Cardiac muscle cell (in vitro differentiated cells and primary cell): ENCODE results near the gene STK11IP. TPM values are rescaled to one million over a fixed set of nuclear protein-coding genes. Genes with fewer than 3 reads are reported as not detected.
A peak's percentile ranks its signal among the peaks of the same experiment; 100 is the strongest.

ENCODE experiments used
- DNase-seq, 2 donors: peaks; one replicate each; pipeline versions ENCODE4 v3.0.0 to v3.0.0-alpha.2; 2010 to 2017; ENCODE audit warnings: low read depth in 1 of 2, low spot score in 1 of 2
- H3K27ac ChIP-seq: fragments of 200-600 bp; sonication (generic); 2 replicates; pipeline ENCODE4 v1.5.1; 2016
- H3K27me3 ChIP-seq: fragments of 200-600 bp; sonication (generic); 2 replicates; pipeline ENCODE4 v1.6.0; 2016; ENCODE audit warnings: control low read depth
- H3K36me3 ChIP-seq: fragments of 200-600 bp; sonication (generic); 2 replicates; pipeline ENCODE4 v1.5.1; 2016; ENCODE audit warnings: control low read depth
- H3K4me1 ChIP-seq: fragments of 200-600 bp; sonication (generic); 2 replicates; pipeline ENCODE4 v1.8.1; 2017; ENCODE audit warnings: low read depth, mild to moderate bottlenecking, mixed run types
- H3K4me3 ChIP-seq: fragments of 200-600 bp; sonication (generic); 2 replicates; pipeline ENCODE4 v1.5.1; 2016; ENCODE audit warnings: mild to moderate bottlenecking
- H3K9me3 ChIP-seq: fragments of 200-600 bp; sonication (generic); 2 replicates; pipeline ENCODE4 v1.5.1; 2017; ENCODE audit warnings: low read depth, mild to moderate bottlenecking, control low read depth
- polyA plus RNA-seq: library from polyadenylated mRNA; unstranded; fragments of >200 nt; fragmentation: Nextera tagmentation; extraction: Ambion mirVana; gene quantifications from 2 replicates; pipeline ENCODE4 v1.2.1, GENCODE V29; 2016
- total RNA-seq: library from RNA; depleted of rRNA; stranded (reverse); fragments of >200 nt; gene quantifications from 2 replicates; pipeline ENCODE4 v1.2.3, GENCODE V29; 2016
- TF ChIP-seq, protein P1 (sequence below): IDR thresholded peaks from 2 replicates; pipeline ENCODE4 v1.5.1; 2012; ENCODE audit warnings: low read depth, mild to moderate bottlenecking, low read length

The STK11IP gene
- total and polyA plus RNA-seq, 2 experiments from 2014 or later, result 22.4 to 24.4 TPM

DNA sequence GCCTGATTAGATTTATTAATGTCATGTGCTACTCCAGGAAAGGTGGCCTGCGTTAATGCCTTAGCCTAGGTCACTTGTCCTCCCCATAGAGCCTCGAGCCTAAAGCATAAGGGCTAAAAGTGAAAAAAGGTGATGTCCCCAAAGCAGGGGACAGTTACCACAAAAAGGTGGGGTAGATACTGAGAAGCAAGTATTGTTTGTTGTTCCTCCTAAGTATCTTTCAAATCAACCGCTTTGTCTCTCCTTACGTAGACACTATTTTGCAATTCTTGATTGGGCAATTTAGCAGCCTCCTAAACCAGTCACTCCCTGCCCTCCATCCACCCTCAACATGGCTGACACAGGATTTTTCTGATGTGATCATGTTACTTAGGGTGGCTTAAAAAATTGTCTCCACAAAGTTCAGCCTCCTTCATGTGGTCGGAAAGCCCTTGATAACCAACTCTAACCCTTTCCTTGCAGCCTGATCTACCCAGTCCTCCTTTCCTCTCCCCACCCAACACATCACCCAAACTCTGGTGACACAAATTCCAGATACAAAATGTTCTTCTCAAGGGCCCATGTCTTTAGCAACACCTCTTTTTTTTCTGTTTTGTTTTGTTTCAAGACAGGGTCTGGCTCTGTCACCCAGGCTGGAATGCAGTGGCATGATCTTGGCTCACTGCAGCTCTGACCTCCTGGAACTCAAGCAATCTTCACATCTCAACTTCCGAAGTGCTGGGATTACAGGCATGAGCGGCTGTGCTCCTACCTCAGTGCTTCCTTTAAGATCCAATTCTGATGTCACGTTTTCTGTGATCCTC, 18.6 kb upstream of the STK11IP start:
- TF ChIP-seq, protein P1, sequence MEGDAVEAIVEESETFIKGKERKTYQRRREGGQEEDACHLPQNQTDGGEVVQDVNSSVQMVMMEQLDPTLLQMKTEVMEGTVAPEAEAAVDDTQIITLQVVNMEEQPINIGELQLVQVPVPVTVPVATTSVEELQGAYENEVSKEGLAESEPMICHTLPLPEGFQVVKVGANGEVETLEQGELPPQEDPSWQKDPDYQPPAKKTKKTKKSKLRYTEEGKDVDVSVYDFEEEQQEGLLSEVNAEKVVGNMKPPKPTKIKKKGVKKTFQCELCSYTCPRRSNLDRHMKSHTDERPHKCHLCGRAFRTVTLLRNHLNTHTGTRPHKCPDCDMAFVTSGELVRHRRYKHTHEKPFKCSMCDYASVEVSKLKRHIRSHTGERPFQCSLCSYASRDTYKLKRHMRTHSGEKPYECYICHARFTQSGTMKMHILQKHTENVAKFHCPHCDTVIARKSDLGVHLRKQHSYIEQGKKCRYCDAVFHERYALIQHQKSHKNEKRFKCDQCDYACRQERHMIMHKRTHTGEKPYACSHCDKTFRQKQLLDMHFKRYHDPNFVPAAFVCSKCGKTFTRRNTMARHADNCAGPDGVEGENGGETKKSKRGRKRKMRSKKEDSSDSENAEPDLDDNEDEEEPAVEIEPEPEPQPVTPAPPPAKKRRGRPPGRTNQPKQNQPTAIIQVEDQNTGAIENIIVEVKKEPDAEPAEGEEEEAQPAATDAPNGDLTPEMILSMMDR, result no peak
- H3K27ac ChIP-seq, result peak overlapping the region; percentile 32
- peaks cover 50% of the 10 kb centered on the region for H3K4me1 ChIP-seq
- no peaks in the 10 kb centered on the region for H3K36me3 ChIP-seq
- H3K9me3 ChIP-seq, result no peaks in the 10 kb centered on the region
- no peaks in the 10 kb centered on the region for H3K27me3 ChIP-seq
- no peak overlapping the region for H3K4me3 ChIP-seq
- DNase-seq, result peak in 1 of 2 donors; percentile 85

DNA sequence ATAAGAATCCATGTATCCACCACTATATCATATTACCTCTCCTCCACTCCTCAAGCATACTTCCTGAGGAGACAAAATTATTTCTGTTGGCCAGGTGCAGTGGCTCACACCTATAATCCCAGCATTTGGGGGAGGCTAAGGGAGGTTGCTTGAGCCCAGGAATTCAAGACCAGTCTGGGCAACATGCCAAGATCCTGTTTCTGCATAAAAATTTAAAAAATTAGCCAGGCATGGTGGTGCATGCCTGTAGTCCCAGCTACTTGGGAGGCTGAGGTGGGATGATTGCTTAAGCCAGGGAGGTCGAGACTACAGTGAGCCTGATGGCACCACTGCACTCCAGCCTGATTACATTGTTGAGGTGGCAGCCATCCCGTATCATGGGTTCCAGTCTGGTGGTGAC, 16.3 kb upstream of the STK11IP start:
- H3K27ac ChIP-seq, result no peak overlapping the region
- TF ChIP-seq, protein P1, result no peak
- peaks cover 31% of the 10 kb centered on the region for H3K4me1 ChIP-seq
- no peak overlapping the region for H3K4me3 ChIP-seq
- no peaks in the 10 kb centered on the region for H3K9me3 ChIP-seq
- no peak for DNase-seq
- H3K36me3 ChIP-seq, result no peaks in the 10 kb centered on the region
- no peaks in the 10 kb centered on the region for H3K27me3 ChIP-seq

DNA sequence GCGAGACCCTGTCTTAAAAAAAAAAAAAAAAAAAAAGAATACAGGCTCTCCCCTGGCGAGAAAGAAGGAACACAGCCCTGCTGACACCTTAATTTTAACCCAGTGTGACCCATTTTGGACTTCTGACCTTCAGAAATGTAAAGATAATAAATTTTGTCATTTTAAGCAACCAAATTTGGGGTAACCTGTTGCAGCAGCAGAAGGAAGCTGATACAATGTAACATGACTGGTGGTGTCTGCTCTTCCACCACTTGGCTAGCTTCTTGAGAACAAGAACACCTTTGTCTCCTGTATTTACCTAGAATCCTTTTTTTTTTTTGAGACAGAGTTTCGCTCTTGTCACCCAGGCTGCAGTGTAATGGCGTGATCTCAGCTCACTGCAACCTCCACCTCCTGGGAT, 6.6 kb upstream of the STK11IP start:
- Histone ChIP-seq H3K4me3 (no peak overlapping the region), H3K4me1 (peaks cover 14% of the 10 kb centered on the region), H3K36me3 (no peaks in the 10 kb centered on the region), H3K27me3 (no peaks in the 10 kb centered on the region), H3K27ac (no peak overlapping the region), H3K9me3 (no peaks in the 10 kb centered on the region)
- TF ChIP-seq, protein P1, result no peak
- DNase-seq, result no peak

DNA sequence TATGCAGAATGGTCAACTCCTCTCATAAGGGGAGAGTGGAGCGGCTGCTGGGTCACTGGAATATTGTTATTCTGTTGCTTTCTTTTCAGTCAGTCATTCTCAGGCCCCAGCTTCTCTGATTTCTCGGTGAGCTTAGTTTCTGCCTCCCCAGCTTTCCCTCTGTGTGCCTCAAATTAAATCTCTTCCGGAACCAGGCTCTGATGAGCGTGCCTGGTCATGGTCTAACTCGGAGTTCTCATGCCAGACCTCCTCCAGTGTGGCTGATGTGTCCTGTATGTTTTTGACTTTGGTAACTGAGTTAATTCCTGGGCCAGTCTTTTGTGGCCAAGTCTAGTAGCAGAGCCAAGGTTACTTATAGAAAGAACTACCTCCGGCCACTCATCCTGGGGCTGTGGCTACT, 4.9 kb upstream of the STK11IP start:
- H3K36me3 ChIP-seq, result no peaks in the 10 kb centered on the region
- H3K4me1 ChIP-seq, result peaks cover 20% of the 10 kb centered on the region
- no peak overlapping the region for H3K4me3 ChIP-seq
- no peaks in the 10 kb centered on the region for H3K9me3 ChIP-seq
- H3K27ac ChIP-seq, result no peak overlapping the region
- TF ChIP-seq, protein P1, result no peak
- no peaks in the 10 kb centered on the region for H3K27me3 ChIP-seq
- no peak for DNase-seq

DNA sequence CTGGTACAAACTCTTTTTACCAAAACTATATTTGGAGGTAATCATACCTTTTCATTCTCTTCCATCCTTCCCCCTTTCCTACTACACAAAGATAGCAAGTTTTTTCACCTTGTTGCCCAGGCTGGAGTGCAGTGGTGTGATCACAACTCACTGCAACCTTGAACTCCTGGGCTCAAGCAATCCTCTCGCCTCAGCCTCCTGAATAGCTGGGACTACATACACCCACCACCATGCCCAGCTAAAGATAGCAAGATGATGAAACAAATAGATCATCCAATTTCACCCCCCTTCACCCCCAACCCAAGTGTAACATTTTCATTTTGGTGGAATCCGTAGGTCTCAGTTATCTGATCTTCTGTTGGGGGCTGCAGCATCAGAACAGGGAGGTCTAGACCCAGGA, 4.5 kb upstream of the STK11IP start:
- H3K27ac ChIP-seq, result no peak overlapping the region
- H3K27me3 ChIP-seq, result no peaks in the 10 kb centered on the region
- TF ChIP-seq, protein P1, result no peak
- H3K36me3 ChIP-seq, result no peaks in the 10 kb centered on the region
- no peaks in the 10 kb centered on the region for H3K9me3 ChIP-seq
- peaks cover 20% of the 10 kb centered on the region for H3K4me1 ChIP-seq
- no peak for DNase-seq
- H3K4me3 ChIP-seq, result no peak overlapping the region
